SU-DHL-6 (cell line): ENCODE measurements around the gene SKA3.

ENCODE experiments used
- EZH2phosphoT487 ChIP-seq: fragments of 200-600 bp; sonication (generic), shearing (Covaris generic); conservative IDR thresholded peaks from 2 replicates; pipeline ENCODE4 v1.6.1; 2018; ENCODE audit warnings: mild to moderate bottlenecking, antibody characterized with exemption, low read length, moderate library complexity, mixed read lengths
- TF ChIP-seq, protein P1 (sequence below): fragments of 200-600 bp; sonication (generic); IDR thresholded peaks from one replicate; pipeline ENCODE4 v1.5.1; 2017; ENCODE audit warnings: antibody characterized with exemption, mild to moderate bottlenecking, low read length, moderate library complexity; ENCODE audit not compliant: insufficient read depth, poor library complexity, severe bottlenecking

DNA sequence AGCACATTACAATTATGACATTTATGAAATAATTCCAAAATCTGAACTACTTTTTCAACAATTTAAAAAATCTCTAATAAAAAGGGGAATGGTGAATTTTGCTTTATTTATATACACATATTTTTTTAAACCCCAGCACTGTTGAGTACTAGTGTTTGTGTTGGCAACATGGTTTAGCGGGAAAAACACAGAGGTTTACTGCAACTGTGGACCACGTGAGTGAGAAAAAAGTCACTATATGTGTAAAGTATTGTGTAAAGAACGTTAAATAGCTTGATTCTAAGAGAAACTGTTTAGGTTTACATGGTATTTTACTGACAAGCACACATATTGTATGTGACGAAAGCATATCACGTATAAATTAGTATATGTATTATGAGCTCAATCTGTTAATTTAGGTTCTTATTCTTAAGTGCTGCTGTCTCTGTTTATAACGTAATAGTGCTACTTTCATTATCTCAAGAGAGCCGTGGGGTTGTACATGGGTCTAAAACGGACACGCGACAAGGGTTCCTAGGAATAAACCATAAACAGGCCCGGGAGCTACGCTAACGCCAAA lies 617 bp downstream of the SKA3 start:
- TF ChIP-seq, protein P1, sequence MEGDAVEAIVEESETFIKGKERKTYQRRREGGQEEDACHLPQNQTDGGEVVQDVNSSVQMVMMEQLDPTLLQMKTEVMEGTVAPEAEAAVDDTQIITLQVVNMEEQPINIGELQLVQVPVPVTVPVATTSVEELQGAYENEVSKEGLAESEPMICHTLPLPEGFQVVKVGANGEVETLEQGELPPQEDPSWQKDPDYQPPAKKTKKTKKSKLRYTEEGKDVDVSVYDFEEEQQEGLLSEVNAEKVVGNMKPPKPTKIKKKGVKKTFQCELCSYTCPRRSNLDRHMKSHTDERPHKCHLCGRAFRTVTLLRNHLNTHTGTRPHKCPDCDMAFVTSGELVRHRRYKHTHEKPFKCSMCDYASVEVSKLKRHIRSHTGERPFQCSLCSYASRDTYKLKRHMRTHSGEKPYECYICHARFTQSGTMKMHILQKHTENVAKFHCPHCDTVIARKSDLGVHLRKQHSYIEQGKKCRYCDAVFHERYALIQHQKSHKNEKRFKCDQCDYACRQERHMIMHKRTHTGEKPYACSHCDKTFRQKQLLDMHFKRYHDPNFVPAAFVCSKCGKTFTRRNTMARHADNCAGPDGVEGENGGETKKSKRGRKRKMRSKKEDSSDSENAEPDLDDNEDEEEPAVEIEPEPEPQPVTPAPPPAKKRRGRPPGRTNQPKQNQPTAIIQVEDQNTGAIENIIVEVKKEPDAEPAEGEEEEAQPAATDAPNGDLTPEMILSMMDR: no peak
- TF ChIP-seq EZH2phosphoT487: no peak
